Liver (tissue), 3 donors: ENCODE results near the gene NEURL1.

Source experiments
- GABPA ChIP-seq, 2 donors: IDR thresholded peaks in 1 of 2; conservative IDR thresholded peaks in 1 of 2; 2 replicates each; pipeline ENCODE4 v1.6.1; 2016; ENCODE audit warnings: antibody characterized with exemption in 2 of 2, mild to moderate bottlenecking in 1 of 2, moderate library complexity in 1 of 2
- RXRA ChIP-seq, 2 donors: IDR thresholded peaks; 2 replicates each; pipeline ENCODE4 v1.6.1; 2017 to 2018; ENCODE audit warnings: antibody characterized with exemption in 2 of 2, mild to moderate bottlenecking in 1 of 2
- SP1 ChIP-seq: IDR thresholded peaks from 2 replicates; pipeline ENCODE4 v1.6.1; 2018; ENCODE audit warnings: antibody characterized with exemption, mild to moderate bottlenecking
- TAF1 ChIP-seq: conservative IDR thresholded peaks from 2 replicates; pipeline ENCODE4 v1.6.1; 2016; ENCODE audit warnings: antibody characterized with exemption, mild to moderate bottlenecking
- YY1 ChIP-seq: IDR thresholded peaks from 2 replicates; pipeline ENCODE4 v1.6.1; 2016; ENCODE audit warnings: antibody characterized with exemption, mild to moderate bottlenecking
- TF ChIP-seq, protein P1 (sequence below): fragments of 150-350 bp; IDR thresholded peaks from 2 replicates; pipeline ENCODE4 v1.5.1; 2017; ENCODE audit warnings: improper control_type of control experiment, low read depth, low read length; ENCODE audit not compliant: missing input control
- TF ChIP-seq, protein P2 (sequence below): IDR thresholded peaks from 2 replicates; pipeline ENCODE4 v1.6.1; 2016; ENCODE audit warnings: antibody characterized with exemption
- donor health status: healthy.
- donor health status: healthy.

DNA sequence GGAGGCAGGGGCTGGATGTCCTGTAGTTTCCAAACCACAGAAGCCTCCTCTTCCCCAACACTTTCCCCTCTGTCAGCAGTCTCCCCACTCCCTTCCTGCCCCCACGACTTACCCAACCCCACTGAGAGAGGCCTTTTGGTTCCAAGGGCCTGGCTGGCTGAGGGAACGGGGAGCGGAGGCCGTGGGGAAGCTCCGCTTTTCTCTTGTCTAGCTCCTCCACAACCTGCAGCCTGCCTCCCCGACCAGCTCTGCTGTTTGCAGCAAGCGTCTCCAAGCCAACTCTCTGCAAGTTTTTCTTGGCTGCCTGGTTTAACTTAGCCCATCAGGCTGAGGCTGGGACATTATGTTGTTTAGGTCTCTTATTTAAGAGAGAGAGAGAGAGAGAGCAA lies 126.8 kb downstream of the NEURL1 start:
- TF ChIP-seq, protein P1, sequence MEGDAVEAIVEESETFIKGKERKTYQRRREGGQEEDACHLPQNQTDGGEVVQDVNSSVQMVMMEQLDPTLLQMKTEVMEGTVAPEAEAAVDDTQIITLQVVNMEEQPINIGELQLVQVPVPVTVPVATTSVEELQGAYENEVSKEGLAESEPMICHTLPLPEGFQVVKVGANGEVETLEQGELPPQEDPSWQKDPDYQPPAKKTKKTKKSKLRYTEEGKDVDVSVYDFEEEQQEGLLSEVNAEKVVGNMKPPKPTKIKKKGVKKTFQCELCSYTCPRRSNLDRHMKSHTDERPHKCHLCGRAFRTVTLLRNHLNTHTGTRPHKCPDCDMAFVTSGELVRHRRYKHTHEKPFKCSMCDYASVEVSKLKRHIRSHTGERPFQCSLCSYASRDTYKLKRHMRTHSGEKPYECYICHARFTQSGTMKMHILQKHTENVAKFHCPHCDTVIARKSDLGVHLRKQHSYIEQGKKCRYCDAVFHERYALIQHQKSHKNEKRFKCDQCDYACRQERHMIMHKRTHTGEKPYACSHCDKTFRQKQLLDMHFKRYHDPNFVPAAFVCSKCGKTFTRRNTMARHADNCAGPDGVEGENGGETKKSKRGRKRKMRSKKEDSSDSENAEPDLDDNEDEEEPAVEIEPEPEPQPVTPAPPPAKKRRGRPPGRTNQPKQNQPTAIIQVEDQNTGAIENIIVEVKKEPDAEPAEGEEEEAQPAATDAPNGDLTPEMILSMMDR, result no peak
- TF ChIP-seq, protein P2, sequence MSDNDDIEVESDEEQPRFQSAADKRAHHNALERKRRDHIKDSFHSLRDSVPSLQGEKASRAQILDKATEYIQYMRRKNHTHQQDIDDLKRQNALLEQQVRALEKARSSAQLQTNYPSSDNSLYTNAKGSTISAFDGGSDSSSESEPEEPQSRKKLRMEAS, result no peak
- TF ChIP-seq SP1 (no peak), GABPA (IDR thresholded peaks at IDR 0.05 in 1 of 2, conservative IDR thresholded peaks at IDR 0.05 in 1 of 2) (no peak), TAF1 (no peak), YY1 (no peak), RXRA (IDR thresholded peaks at IDR 0.05) (no peak)
